Tibial nerve (tissue), 3 donors: ENCODE results near the gene UBE2G2.

Experiments used
- CTCF ChIP-seq, 5 experiments: fragments of 200-600 bp in 3 of 5; fragments of 450-650 bp in 2 of 5; sonication (generic) in 3 of 5; IDR thresholded peaks; one replicate each; pipeline ENCODE4 v1.5.1; 2016 to 2019; ENCODE audit warnings: antibody characterized with exemption in 5 of 5, mild to moderate bottlenecking in 3 of 5, moderate library complexity in 2 of 5
- POLR2A ChIP-seq, 2 donors: fragments of 450-650 bp; IDR thresholded peaks; one replicate each; pipeline ENCODE4 v1.6.1; 2017; ENCODE audit warnings: antibody characterized with exemption in 2 of 2, mild to moderate bottlenecking in 2 of 2, moderate library complexity in 2 of 2

GRCh38 chr21:44838039-44838895, 36.6 kb upstream of the UBE2G2 start:
- TF ChIP-seq CTCF (IDR thresholded peaks at IDR 0.05) (no peak), POLR2A (IDR thresholded peaks at IDR 0.05) (no peak)
